Measurements from ENCODE around the gene PARD6A.

DNA sequence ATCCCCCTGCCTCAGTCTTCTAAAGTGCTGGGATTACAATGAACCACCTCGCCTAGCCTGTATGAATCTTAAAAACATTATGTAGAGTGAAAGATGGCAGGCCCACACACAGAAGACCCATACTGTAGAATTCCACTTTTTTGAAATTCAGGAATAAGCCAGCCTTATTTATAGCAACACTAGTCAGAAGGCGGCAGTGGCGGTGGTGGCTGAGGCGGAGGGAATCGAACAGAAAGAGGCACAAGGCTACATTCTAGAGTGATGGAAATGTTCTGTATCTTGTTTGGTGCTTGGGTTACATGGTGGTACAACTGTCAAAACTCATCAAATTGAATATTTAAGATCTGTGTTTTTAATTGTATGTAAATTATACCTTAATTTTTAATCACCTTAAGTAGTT, 47.0 kb downstream of the PARD6A start:
- TF ChIP-seq EZH2 (IDR thresholded peaks at IDR 0.05; ENCODE audit: insufficient read depth, poor library complexity, severe bottlenecking) (no peak), EZH2phosphoT487 (IDR thresholded peaks at IDR 0.05; ENCODE audit: insufficient read depth, low read depth) (no peak)

All from GM23248 (cell line).